Bronchial epithelial cell (primary cell): ENCODE measurements around the gene RGS9. TPM values are rescaled to one million over a fixed set of nuclear protein-coding genes. Genes with fewer than 3 reads are reported as not detected.

ENCODE experiments used
- DNase-seq: peaks from one replicate; pipeline ENCODE4 v3.0.0-alpha.2; 2010; ENCODE audit warnings: low read depth
- FAIRE-seq: peaks from 2 replicates; lab custom pipeline; 2011; peaks lifted over from hg19 to GRCh38; lab: Jason Lieb, UNC
- H3K27me3 ChIP-seq: 2 replicates; pipeline ENCODE4 v1.5.1; 2011; ENCODE audit warnings: low read length; ENCODE audit not compliant: control insufficient read depth, insufficient read depth
- H3K36me3 ChIP-seq: 2 replicates; pipeline ENCODE4 v1.5.1; 2011; ENCODE audit warnings: low read length; ENCODE audit not compliant: control insufficient read depth, insufficient read depth
- H3K4me3 ChIP-seq: 2 replicates; pipeline ENCODE4 v1.5.1; 2011; ENCODE audit warnings: mild to moderate bottlenecking, low read depth, low read length, control low read depth
- CTCF ChIP-seq: IDR thresholded peaks from 2 replicates; pipeline ENCODE4 v1.5.1; 2011; ENCODE audit warnings: mild to moderate bottlenecking, moderate library complexity, low read length, control low read depth, inconsistent platforms; ENCODE audit not compliant: insufficient read depth, severe bottlenecking
- total RNA-seq: library from RNA; depleted of rRNA; stranded (reverse); fragments of >200 nt; gene quantifications from 2 replicates; pipeline ENCODE4 v1.2.1, GENCODE V29; 2014

Gene RGS9
- total RNA-seq, 1 donor from 2014 or later, result 1.1 TPM

DNA sequence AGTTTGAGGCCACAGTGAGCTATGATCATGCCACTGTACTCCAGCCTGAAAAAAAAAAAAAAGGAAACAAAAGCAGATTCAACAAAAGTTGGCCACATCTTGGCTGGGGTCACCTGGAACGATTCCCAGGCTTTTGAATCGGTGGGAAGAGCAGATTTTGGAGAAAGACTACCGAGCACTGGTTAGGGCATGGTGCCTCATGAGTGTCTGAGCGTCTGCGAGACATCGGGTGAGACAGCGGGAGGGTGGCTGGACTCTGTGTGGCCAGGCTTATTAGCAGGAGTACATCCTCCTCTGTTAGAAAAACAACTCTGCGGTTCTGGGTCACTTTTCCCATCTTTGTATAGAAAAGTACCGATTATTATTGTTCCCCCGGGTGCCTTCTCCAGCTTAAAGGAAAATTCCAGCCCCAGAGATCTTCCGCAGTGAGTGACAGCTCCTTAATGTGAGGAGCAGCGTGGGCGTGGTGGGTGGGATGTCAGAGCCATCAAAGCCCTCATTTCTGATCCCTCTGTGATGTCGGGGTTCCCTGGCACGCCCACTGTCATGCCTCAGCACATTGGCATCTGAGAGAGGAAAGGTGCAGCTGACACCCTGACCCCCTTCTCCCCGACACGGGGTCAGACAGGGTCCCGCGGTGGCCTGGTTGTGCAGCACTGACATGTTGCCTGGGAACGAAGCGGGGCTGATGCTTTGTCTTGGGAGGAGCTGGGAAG lies 6.9 kb downstream of the RGS9 start:
- no peak overlapping the region for H3K4me3 ChIP-seq

GRCh38 chr17:65145743-65146142 lies 8.6 kb downstream of the RGS9 start:
- TF ChIP-seq CTCF, result no peak
- FAIRE-seq (no peak), DNase-seq (no peak)
- H3K36me3 ChIP-seq, result no peaks in the 10 kb centered on the region
- H3K27me3 ChIP-seq, result peaks cover 10% of the 10 kb centered on the region
- H3K4me3 ChIP-seq, result no peak overlapping the region

More for the DNA sequence above, 6.9 kb downstream of the RGS9 start:
- DNase-seq (no peak), FAIRE-seq (no peak)
- H3K27me3 ChIP-seq, result peaks cover 13% of the 10 kb centered on the region
- H3K36me3 ChIP-seq, result no peaks in the 10 kb centered on the region
- no peak for TF ChIP-seq CTCF

GRCh38 chr17:65147955-65148354 lies 10.8 kb downstream of the RGS9 start:
- TF ChIP-seq CTCF, result no peak
- Histone ChIP-seq H3K27me3 (peaks cover 12% of the 10 kb centered on the region), H3K36me3 (no peaks in the 10 kb centered on the region), H3K4me3 (no peak overlapping the region)
- DNase-seq (no peak), FAIRE-seq (no peak)

DNA sequence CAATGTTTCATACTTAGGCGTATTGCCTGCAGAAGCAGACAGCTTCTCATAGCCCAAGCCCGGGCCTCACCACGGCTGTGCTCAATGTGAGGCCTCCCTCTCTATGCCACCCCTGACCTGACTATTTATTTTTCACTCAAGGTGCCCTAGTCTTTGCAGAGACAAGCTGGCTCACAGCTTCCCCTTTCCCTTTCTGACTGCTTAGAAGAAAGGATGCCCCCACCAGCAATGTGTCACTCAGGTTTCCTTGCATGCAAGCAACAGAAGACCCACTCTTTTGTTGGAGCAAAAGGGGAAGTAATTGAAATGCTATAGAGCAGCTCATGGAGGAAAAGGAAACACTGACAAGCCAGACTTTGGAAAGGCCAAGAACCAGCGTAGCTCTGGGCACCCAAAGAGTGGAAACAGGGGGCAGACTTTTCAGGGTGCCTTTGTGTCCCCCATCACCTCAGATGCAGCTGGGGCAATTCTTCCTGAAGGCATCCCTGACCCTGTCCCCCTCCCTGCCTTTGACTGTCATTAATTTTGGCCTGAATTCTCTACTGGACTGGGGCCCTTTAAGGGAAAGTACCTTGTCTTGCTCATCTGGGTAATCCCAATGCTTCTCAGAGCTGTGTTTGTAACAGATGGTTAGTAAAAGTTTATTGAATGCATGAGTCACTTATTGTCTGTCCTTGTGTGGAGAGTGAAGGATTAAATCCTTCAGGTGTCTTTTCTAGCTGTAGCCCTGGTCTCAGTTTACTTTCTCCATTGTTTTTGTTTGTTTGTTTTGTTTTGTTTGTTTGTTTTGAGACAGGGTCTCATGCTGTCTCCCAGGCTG lies 17.8 kb downstream of the RGS9 start:
- Histone ChIP-seq H3K27me3 (peaks cover 3% of the 10 kb centered on the region), H3K4me3 (no peak overlapping the region), H3K36me3 (no peaks in the 10 kb centered on the region)
- peak; percentile 72 for DNase-seq
- no peak for TF ChIP-seq CTCF
- no peak for FAIRE-seq

GRCh38 chr17:65155622-65156021 lies 18.5 kb downstream of the RGS9 start:
- peaks cover 2% of the 10 kb centered on the region for H3K27me3 ChIP-seq
- no peaks in the 10 kb centered on the region for H3K36me3 ChIP-seq
- FAIRE-seq, result no peak
- no peak for DNase-seq
- TF ChIP-seq CTCF, result no peak
- H3K4me3 ChIP-seq, result no peak overlapping the region
